K562 (cell line): Measurements from ENCODE around the gene KCNN3. TPM values are rescaled to one million over a fixed set of nuclear protein-coding genes. Genes with fewer than 3 reads are reported as not detected.

Experiments used
- ATAC-seq: fragments of 200-7000 bp; cut with Tn5 transposase; 3 replicates; pipeline ENCODE4 v1.9.1; 2020; ENCODE audit warnings: moderate library complexity
- BruUV-seq: library from RNA; stranded (reverse); fragments of 400-500 nt; replicated peaks from 2 replicates; lab custom pipeline; 2021; lab: Mats Ljungman, UMichigan
- CTCF ChIA-PET: fragments of 300-600 bp; formaldehyde crosslinking; extraction: SDS; loops from one replicate; lab custom pipeline; 2021; ENCODE audit warnings: low intra/inter-chr PET ratio; lab: Yijun Ruan, JAX
- POLR2A ChIA-PET: fragments of 300-600, 350-650 bp; sonication (Branson Sonifier 250); formaldehyde crosslinking; extraction: SDS; loops from one replicate; lab custom pipeline; 2021; ENCODE audit warnings: antibody characterized with exemption, inconsistent platforms; lab: Yijun Ruan, JAX
- DNase-seq, 4 experiments: peaks; one replicate each; pipeline versions ENCODE4 v3.0.0 to v3.0.0-alpha.2; 2011 to 2018; ENCODE audit warnings: low spot score in 3 of 4, mixed read lengths in 3 of 4; ENCODE audit errors: extremely low read depth in 1 of 4
- FAIRE-seq: peaks from 2 replicates; lab custom pipeline; 2011; peaks lifted over from hg19 to GRCh38; lab: Jason Lieb, UNC
- H2AFZ ChIP-seq: 2 replicates; pipeline ENCODE4 v1.6.0; 2011; ENCODE audit warnings: low read depth, low read length, control low read depth, inconsistent platforms
- H3K27ac ChIP-seq: fragments of 200-600 bp; 3 replicates; pipeline ENCODE4 v1.8.0; 2011; ENCODE audit warnings: low read depth, mild to moderate bottlenecking, control low read depth, inconsistent platforms, low read length, moderate library complexity, mixed read lengths; ENCODE audit errors: extremely low read depth
- H3K27me3 ChIP-seq, 2 experiments: fragments of 300-600 bp in 1 of 2; 2 replicates in 1 of 2; 3 replicates in 1 of 2; pipeline versions ENCODE4 v1.6.0 to v1.8.0; 2011; ENCODE audit warnings: inconsistent platforms in 2 of 2, low read length in 2 of 2, mild to moderate bottlenecking in 1 of 2, mixed read lengths in 1 of 2, moderate library complexity in 1 of 2; ENCODE audit not compliant: control insufficient read depth in 2 of 2, insufficient read depth in 2 of 2
- H3K36me3 ChIP-seq: fragments of 300-600 bp; 3 replicates; pipeline ENCODE4 v1.8.0; 2011; ENCODE audit warnings: mild to moderate bottlenecking, low read length, inconsistent platforms; ENCODE audit not compliant: control insufficient read depth, insufficient read depth
- H3K4me1 ChIP-seq, 2 experiments: fragments of 200-600 bp in 1 of 2; replicated peaks in 1 of 2; 2 replicates in 1 of 2; 3 replicates in 1 of 2; pipeline versions ENCODE4 v1.5.1 to v1.8.0; 2011; ENCODE audit warnings: inconsistent platforms in 2 of 2, low read length in 2 of 2, mild to moderate bottlenecking in 1 of 2, mixed read lengths in 1 of 2, moderate library complexity in 1 of 2; ENCODE audit not compliant: control insufficient read depth in 2 of 2, insufficient read depth in 2 of 2
- H3K4me2 ChIP-seq: 2 replicates; pipeline ENCODE4 v1.6.1; 2011; ENCODE audit warnings: low read length, control low read depth, inconsistent platforms, mixed read lengths; ENCODE audit not compliant: insufficient read depth
- H3K4me3 ChIP-seq: fragments of 200-600 bp; sonication (generic), shearing (Covaris generic); 2 replicates; pipeline ENCODE4 v1.5.1; 2016; ENCODE audit warnings: control low read depth, inconsistent platforms
- H3K79me2 ChIP-seq: fragments of 200-600 bp; 3 replicates; pipeline ENCODE4 v1.8.0; 2011; ENCODE audit warnings: low read length, inconsistent platforms; ENCODE audit not compliant: control insufficient read depth, insufficient read depth
- H3K9ac ChIP-seq, 2 experiments: 2 replicates each; pipeline versions ENCODE4 v1.6.0 to v1.6.1; 2011; ENCODE audit warnings: low read depth in 2 of 2, low read length in 2 of 2, control low read depth in 1 of 2, inconsistent platforms in 1 of 2, mild to moderate bottlenecking in 1 of 2, mixed read lengths in 1 of 2; ENCODE audit not compliant: insufficient read depth in 1 of 2
- H3K9me1 ChIP-seq: one replicate; pipeline ENCODE4 v1.6.0; 2011; ENCODE audit warnings: inconsistent platforms, mild to moderate bottlenecking, low read length, moderate library complexity; ENCODE audit not compliant: control insufficient read depth, insufficient read depth
- H3K9me3 ChIP-seq: replicated peaks from 2 replicates; pipeline ENCODE4 v1.5.1; 2011; ENCODE audit warnings: low read depth, low read length, inconsistent platforms; ENCODE audit not compliant: control insufficient read depth, insufficient read depth
- H4K20me1 ChIP-seq: replicated peaks from 2 replicates; pipeline ENCODE4 v1.6.1; 2011; ENCODE audit warnings: low read length, inconsistent platforms, mixed read lengths; ENCODE audit not compliant: control insufficient read depth, insufficient read depth
- ZFP36 ChIP-seq: fragments of 150-350 bp; IDR thresholded peaks from 2 replicates; pipeline ENCODE4 v1.6.1; 2018; ENCODE audit warnings: low read length, low read depth; ENCODE audit not compliant: partially characterized antibody
- WGBS: fragments of 100-300 bp; shearing (Covaris generic); methylation state at CpG from one replicate; pipeline ENCODE4 v1.1.6; 2016; ENCODE audit warnings: low coverage, mixed read lengths; ENCODE audit not compliant: insufficient coverage; ENCODE audit errors: missing lambda C conversion rate; 5-methylcytosine and 5-hydroxymethylcytosine counted together
- in situ Hi-C: fragments of 300-500 bp; cut with MboI; formaldehyde crosslinking; loops from 4 replicates; pipeline ENCODE4 v1.15.0; 2018; ENCODE audit warnings: inconsistent platforms, mixed read lengths
- intact Hi-C: fragments of 100-400 bp; cut with micrococcal nuclease; formaldehyde crosslinking; loops from 2 replicates; pipeline ENCODE4 v1.14.2; 2022
- polyA plus RNA-seq, 8 experiments: library from polyadenylated mRNA; depleted of rRNA in 4 of 8; stranded (reverse) in 5 of 8; unstranded in 3 of 8; fragments of >200 nt; fragmentation: Nextera tagmentation in 2 of 8; fragmentation: Illumina TruSeq in 1 of 8; extraction: Ambion mirVana in 2 of 8; extraction: Trizol in 1 of 8; gene quantifications; 2 replicates each; pipeline versions ENCODE4 v1.2.1 to v1.2.3, GENCODE V29; 2011 to 2014; ENCODE audit warnings: inconsistent platforms in 1 of 8, missing spikeins in 1 of 8
- total RNA-seq, 7 experiments: library from RNA; depleted of rRNA in 6 of 7; stranded (reverse); fragments of >200 nt in 6 of 7; fragmentation: Illumina TruSeq in 2 of 7; extraction: Trizol in 2 of 7; gene quantifications; 2 replicates each; pipeline versions ENCODE4 v1.2.1 to v1.2.3, GENCODE V29; 2011 to 2021; ENCODE audit warnings: low replicate concordance in 1 of 7
- TF ChIP-seq, protein P1 (sequence below), 2 experiments: IDR thresholded peaks in 1 of 2; conservative IDR thresholded peaks in 1 of 2; 2 replicates each; pipeline ENCODE4 v1.6.1; 2016; ENCODE audit warnings: low read depth in 2 of 2, mild to moderate bottlenecking in 1 of 2, missing compliant biosample characterization in 1 of 2, missing genetic modification characterization in 1 of 2, moderate library complexity in 1 of 2

The KCNN3 gene
- total and polyA plus RNA-seq, 9 of the 15 experiments (the other 6 are each of a cell fraction or from before 2014, with no cell fraction given): 0.02 to 0.03 TPM; not detected in 7

DNA sequence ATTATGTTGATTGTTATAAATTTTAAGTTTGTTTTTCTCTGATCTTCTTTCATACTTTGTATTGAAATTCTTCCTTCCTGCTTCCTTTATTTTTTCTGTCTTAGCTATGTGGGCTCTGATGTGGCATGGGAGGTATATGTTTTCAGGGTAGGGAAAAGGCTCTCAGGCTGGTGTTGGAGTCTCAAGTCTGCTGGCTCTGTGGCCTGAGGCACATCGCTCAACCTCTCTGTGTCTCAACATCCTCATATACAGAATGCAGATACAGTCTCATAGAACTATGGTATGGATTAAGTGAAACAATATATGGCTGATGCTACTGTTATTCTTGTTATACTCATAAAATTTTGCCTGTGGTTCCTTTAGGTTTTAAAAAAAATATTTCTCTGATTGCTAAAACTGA lies 105.9 kb downstream of the KCNN3 start:
- H3K79me2 ChIP-seq: no peaks in the 10 kb centered on the region
- H3K4me1 ChIP-seq: peaks cover 0 to 8% of the 10 kb centered on the region in 2 experiments; a peak in 2 of 5 replicates
- POLR2A ChIA-PET: no interaction called here
- no peak overlapping the region for H3K9ac ChIP-seq
- no peak overlapping the region for H2AFZ ChIP-seq
- no TSS peak for BruUV-seq
- no peak overlapping the region for H3K27ac ChIP-seq
- CTCF ChIA-PET: no interaction called here
- 0% methylated on average over 1 of the region's 1 CpG for WGBS
- H3K27me3 ChIP-seq: peaks cover 12 to 52% of the 10 kb centered on the region in 2 experiments; a peak in 4 of 5 replicates
- H3K36me3 ChIP-seq: no peaks in the 10 kb centered on the region
- in situ Hi-C loops (no loop called here), intact Hi-C loops (no loop called here)
- no peaks in the 10 kb centered on the region for H3K9me1 ChIP-seq
- FAIRE-seq (no peak), ATAC-seq (no peak), DNase-seq (no peak)
- no peak overlapping the region for H3K4me2 ChIP-seq
- H3K9me3 ChIP-seq: no peaks in the 10 kb centered on the region
- H3K4me3 ChIP-seq: no peak overlapping the region
- no peaks in the 10 kb centered on the region for H4K20me1 ChIP-seq
- peak; percentile 48 for TF ChIP-seq ZFP36
- TF ChIP-seq, protein P1, sequence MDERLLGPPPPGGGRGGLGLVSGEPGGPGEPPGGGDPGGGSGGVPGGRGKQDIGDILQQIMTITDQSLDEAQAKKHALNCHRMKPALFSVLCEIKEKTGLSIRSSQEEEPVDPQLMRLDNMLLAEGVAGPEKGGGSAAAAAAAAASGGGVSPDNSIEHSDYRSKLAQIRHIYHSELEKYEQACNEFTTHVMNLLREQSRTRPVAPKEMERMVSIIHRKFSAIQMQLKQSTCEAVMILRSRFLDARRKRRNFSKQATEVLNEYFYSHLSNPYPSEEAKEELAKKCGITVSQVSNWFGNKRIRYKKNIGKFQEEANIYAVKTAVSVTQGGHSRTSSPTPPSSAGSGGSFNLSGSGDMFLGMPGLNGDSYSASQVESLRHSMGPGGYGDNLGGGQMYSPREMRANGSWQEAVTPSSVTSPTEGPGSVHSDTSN (CRISPR knock-in tag; IDR thresholded peaks at IDR 0.05; ENCODE audit: low read depth): no peak
- TF ChIP-seq, protein P1 (tag; conservative IDR thresholded peaks at IDR 0.05; ENCODE audit: low read depth): no peak
